Transverse colon (tissue), 4 donors: ENCODE data around the gene INHBC. TPM values are rescaled to one million over a fixed set of nuclear protein-coding genes. Genes with fewer than 3 reads are reported as not detected.
A peak's percentile ranks its signal among the peaks of the same experiment; 100 is the strongest.

Source experiments
- DNase-seq: peaks from one replicate; pipeline ENCODE4 v3.0.0-alpha.2; 2019
- H3K27ac ChIP-seq, 4 donors: fragments of 200-600 bp; sonication (generic); 2 replicates each; pipeline ENCODE4 v1.5.1; 2016 to 2018; ENCODE audit warnings: inconsistent platforms in 4 of 4
- H3K27me3 ChIP-seq: fragments of 200-600 bp; sonication (generic); 2 replicates; pipeline ENCODE4 v1.5.1; 2017; ENCODE audit warnings: inconsistent platforms
- H3K36me3 ChIP-seq, 4 donors: fragments of 200-600 bp; sonication (generic); 2 replicates each; pipeline ENCODE4 v1.5.1; 2017 to 2019; ENCODE audit warnings: inconsistent platforms in 4 of 4
- H3K4me1 ChIP-seq, 4 donors: fragments of 200-600 bp; sonication (generic); 2 replicates each; pipeline ENCODE4 v1.5.1; 2017 to 2020; ENCODE audit warnings: inconsistent platforms in 4 of 4
- H3K4me3 ChIP-seq, 4 donors: fragments of 200-600 bp; sonication (generic); 1 replicate in 1 of 4; 2 replicates in 3 of 4; pipeline versions ENCODE4 v1.5.1 to v1.6.1; 2017 to 2019; ENCODE audit warnings: inconsistent platforms in 4 of 4
- H3K9me3 ChIP-seq, 2 donors: fragments of 200-600 bp; sonication (generic); 2 replicates each; pipeline ENCODE4 v1.5.1; 2017 to 2019; ENCODE audit warnings: inconsistent platforms in 2 of 2
- CTCF ChIP-seq, 5 experiments: fragments of 200-600 bp in 3 of 5; fragments of 450-650 bp in 2 of 5; sonication (generic) in 3 of 5; IDR thresholded peaks; 1 replicate in 2 of 5; 2 replicates in 3 of 5; pipeline ENCODE4 v1.5.1; 2016 to 2017; ENCODE audit warnings: antibody characterized with exemption in 5 of 5, inconsistent platforms in 3 of 5, mild to moderate bottlenecking in 2 of 5, moderate library complexity in 1 of 5
- EP300 ChIP-seq: sonication (generic); formaldehyde crosslinking; IDR thresholded peaks from one replicate; pipeline ENCODE4 v1.6.1; 2017; ENCODE audit warnings: antibody characterized with exemption, low read depth
- POLR2A ChIP-seq: fragments of 450-650 bp; IDR thresholded peaks from one replicate; pipeline ENCODE4 v1.6.1; 2016; ENCODE audit warnings: antibody characterized with exemption, mild to moderate bottlenecking, moderate library complexity
- POLR2AphosphoS5 ChIP-seq, 3 donors: sonication (generic); formaldehyde crosslinking; IDR thresholded peaks; one replicate each; pipeline ENCODE4 v1.6.1; 2016; ENCODE audit warnings: antibody characterized with exemption in 3 of 3
- WGBS, 2 donors: methylation state at CpG; one replicate each; pipeline ENCODE4 v1.1.5; 2018; ENCODE audit warnings: low coverage in 1 of 2; 5-methylcytosine and 5-hydroxymethylcytosine counted together
- in situ Hi-C, 4 donors: fragments of 200-750 bp; cut with MboI; loops; one replicate each; pipeline versions ENCODE4 v1.15.0 to v1.15.1; 2017; ENCODE audit warnings: low sequenced_read_pairs in 3 of 4, low pct_ligation_motif_present in 1 of 4, low pct_unique_long_range_greater_than_20kb in 1 of 4
- intact Hi-C: fragments of 100-400 bp; cut with DNase I; formaldehyde crosslinking; loops from one replicate; pipeline ENCODE4 v1.15.1; 2023; ENCODE audit warnings: low total_unique reads
- total RNA-seq, 4 donors: library from RNA; depleted of rRNA; stranded (reverse); fragments of >200 nt; gene quantifications; one replicate each; pipeline ENCODE4 v1.1.0, GENCODE V29; 2016

Gene INHBC
- total RNA-seq, 4 donors from 2014 or later: not detected

GRCh38 chr12:57487055-57487596 is 52.5 kb downstream of the INHBC start:
- H3K4me3 ChIP-seq: peak overlapping the region in 3 of 4 donors; percentile 63 to 81 (median 66)

GRCh38 chr12:57487597-57488401 is 53.2 kb downstream of the INHBC start, which contains the start of gene MARS1:
TSS of gene MARS1 (plus strand) at chr12:57488068. CDS start at chr12:57488091, 23 bp downstream.
- intact Hi-C loops: no loop called here
- in situ Hi-C loops: no loop called here
- TF ChIP-seq CTCF (IDR thresholded peaks at IDR 0.05) (peak in 1 of 5 experiments; percentile 18), POLR2A (peak; percentile 66), EP300 (no peak), POLR2AphosphoS5 (IDR thresholded peaks at IDR 0.05) (peak; percentile 73 to 85 (median 85))
- H3K27ac ChIP-seq: peak within 1 kb of the TSS; percentile 80 to 91 (median 84)
- H3K27me3 ChIP-seq: no peaks in the 10 kb centered on the region
- WGBS, 2 donors: 1 to 6% methylated on average over 10 to 47 of the region's 47 CpGs
- H3K36me3 ChIP-seq: peaks cover 0 to 19% (median 8%) of the 10 kb centered on the region in 4 donors
- peak within 1 kb of the TSS; percentile 63 to 93 (median 74) for H3K4me3 ChIP-seq
- DNase-seq: peak; percentile 96
- no peaks in the 10 kb centered on the region for H3K9me3 ChIP-seq
- peaks cover 8 to 16% (median 14%) of the 10 kb centered on the region in 4 donors for H3K4me1 ChIP-seq

More at GRCh38 chr12:57487055-57487596, 52.5 kb downstream of the INHBC start:
- 87 to 97% methylated on average over 13 to 27 of the region's 27 CpGs for WGBS, 2 donors
- DNase-seq: no peak
- peak overlapping the region; percentile 34 to 91 (median 84) for H3K27ac ChIP-seq
- H3K9me3 ChIP-seq: no peaks in the 10 kb centered on the region
- peaks cover 8 to 16% (median 14%) of the 10 kb centered on the region in 4 donors for H3K4me1 ChIP-seq
- H3K36me3 ChIP-seq: peaks cover 0 to 17% (median 8%) of the 10 kb centered on the region in 4 donors
- in situ Hi-C loops: no loop called here
- TF ChIP-seq POLR2AphosphoS5 (IDR thresholded peaks at IDR 0.05): no peak
- TF ChIP-seq CTCF (IDR thresholded peaks at IDR 0.05): no peak
- no peak for TF ChIP-seq EP300
- no peak for TF ChIP-seq POLR2A
- H3K27me3 ChIP-seq: peaks cover 6% of the 10 kb centered on the region
- intact Hi-C loops: no loop called here

GRCh38 chr12:57488402-57489156 is 54.0 kb downstream of the INHBC start:
- intact Hi-C loops: no loop called here
- in situ Hi-C loops: no loop called here
- DNase-seq: no peak
- Histone ChIP-seq H3K4me1 (peaks cover 8 to 16% (median 14%) of the 10 kb centered on the region in 4 donors), H3K9me3 (no peaks in the 10 kb centered on the region), H3K4me3 (peak overlapping the region; percentile 63 to 93 (median 74)), H3K36me3 (peaks cover 0 to 21% (median 8%) of the 10 kb centered on the region in 4 donors), H3K27ac (peak overlapping the region; percentile 80 to 91 (median 84)), H3K27me3 (no peaks in the 10 kb centered on the region)
- TF ChIP-seq EP300 (no peak), CTCF (IDR thresholded peaks at IDR 0.05) (no peak), POLR2AphosphoS5 (IDR thresholded peaks at IDR 0.05) (no peak), POLR2A (no peak)
- WGBS, 2 donors: 5 to 27% methylated on average over 7 to 11 of the region's 11 CpGs
